T-helper 1 cell treated with Interleukin-12 subunit alpha and Interleukin-12 subunit beta and Interleukin-4 antibody, amounts not matched to agents 30 μg/mL and 1 μg/mL, for 36 hours (primary cell): ENCODE results near the gene ITGA7.

ENCODE experiments used
- H3K27ac Mint-ChIP-seq: one replicate; pipeline ENCODE4 v1.8.0; 2021; ENCODE audit warnings: mild to moderate bottlenecking, mixed read lengths
- H3K27me3 Mint-ChIP-seq: one replicate; pipeline ENCODE4 v1.8.0; 2021; ENCODE audit warnings: low read depth, mixed read lengths
- H3K36me3 Mint-ChIP-seq: one replicate; pipeline ENCODE4 v1.8.0; 2021; ENCODE audit warnings: low read depth, mixed read lengths
- H3K4me1 Mint-ChIP-seq: one replicate; pipeline ENCODE4 v1.8.0; 2021; ENCODE audit warnings: low read depth, mixed read lengths
- H3K4me3 Mint-ChIP-seq: one replicate; pipeline ENCODE4 v1.8.0; 2021; ENCODE audit warnings: mild to moderate bottlenecking, moderate library complexity, mixed read lengths
- H3K9me3 Mint-ChIP-seq: one replicate; pipeline ENCODE4 v1.8.0; 2021; ENCODE audit warnings: mixed read lengths

Gene ITGA7

DNA sequence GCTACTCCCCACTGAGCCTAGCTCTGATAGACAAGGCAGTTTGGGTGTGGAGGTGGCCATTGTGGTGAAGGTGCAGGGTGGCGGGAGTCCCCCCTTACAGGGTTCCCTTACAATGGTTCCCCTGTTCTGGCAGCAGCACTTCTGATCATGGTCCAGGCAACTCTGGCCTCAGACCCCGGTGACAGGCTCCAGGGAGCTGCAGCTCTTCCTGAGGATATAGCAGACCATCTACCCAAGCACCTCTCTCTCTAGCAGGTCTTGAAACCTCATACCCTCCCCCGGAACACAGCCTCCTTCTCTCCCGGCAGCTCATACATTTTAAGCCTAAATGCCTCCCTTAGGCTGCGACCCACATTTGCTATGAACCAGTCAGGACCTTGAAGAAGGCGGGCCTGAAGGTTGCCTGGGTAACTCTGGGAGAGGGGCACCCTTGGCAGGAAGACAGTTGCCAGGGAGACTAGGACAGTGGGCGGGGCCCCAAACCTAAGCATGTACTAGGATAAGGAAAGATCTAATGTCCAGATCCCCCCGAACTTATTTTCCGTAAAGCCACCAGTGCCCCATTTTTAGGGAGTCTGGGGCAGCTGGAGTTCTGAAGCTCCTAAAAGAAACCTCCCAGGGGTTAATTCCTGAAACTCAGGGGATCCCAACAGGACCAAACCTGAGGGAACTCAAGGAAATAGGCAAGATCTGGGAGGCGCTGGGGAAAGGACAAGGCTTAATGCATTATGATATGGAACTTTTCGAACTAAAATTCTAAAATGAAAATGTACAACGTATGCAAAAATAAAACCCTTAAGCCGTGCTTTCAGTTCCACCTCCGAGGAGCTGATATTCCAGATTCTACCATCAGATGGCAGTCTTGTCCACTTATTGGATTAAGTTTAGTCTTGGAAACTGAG lies 30.7 kb upstream of the ITGA7 start:
- Mint-ChIP-seq H3K27ac (peak overlapping the region; percentile 82), H3K9me3 (no peaks in the 10 kb centered on the region), H3K27me3 (no peaks in the 10 kb centered on the region), H3K4me1 (peaks cover 26% of the 10 kb centered on the region), H3K36me3 (no peaks in the 10 kb centered on the region), H3K4me3 (peak overlapping the region; percentile 82)

DNA sequence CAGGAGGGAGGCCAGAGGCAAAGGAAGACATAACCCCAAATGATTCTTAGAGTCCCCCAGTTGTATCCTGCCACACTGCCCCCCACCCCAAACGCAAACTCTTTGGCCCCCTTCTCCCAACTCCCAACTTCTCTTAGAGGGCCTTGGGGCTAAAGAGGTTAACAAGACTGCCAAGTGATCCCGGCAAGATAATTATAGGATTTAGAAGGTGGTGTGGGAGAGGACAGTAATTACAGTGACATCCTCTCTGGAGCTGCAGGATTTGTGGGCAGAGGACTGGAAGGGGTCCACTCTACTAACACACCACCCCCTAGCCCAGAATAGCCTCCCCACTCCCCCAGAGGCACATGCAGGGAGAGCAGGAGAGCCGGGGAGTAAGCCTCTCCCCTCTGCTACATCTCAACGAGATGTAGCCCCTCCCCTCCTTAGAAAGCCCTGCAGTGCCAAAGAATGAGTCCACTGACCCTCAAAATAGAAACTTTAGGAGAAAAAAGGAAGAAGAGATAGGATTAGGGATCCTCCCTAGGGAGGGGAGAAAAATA lies 29.9 kb upstream of the ITGA7 start:
- peaks cover 25% of the 10 kb centered on the region for H3K4me1 Mint-ChIP-seq
- no peaks in the 10 kb centered on the region for H3K27me3 Mint-ChIP-seq
- no peaks in the 10 kb centered on the region for H3K9me3 Mint-ChIP-seq
- no peaks in the 10 kb centered on the region for H3K36me3 Mint-ChIP-seq
- peak overlapping the region; percentile 82 for H3K27ac Mint-ChIP-seq
- H3K4me3 Mint-ChIP-seq: peak overlapping the region; percentile 82

DNA sequence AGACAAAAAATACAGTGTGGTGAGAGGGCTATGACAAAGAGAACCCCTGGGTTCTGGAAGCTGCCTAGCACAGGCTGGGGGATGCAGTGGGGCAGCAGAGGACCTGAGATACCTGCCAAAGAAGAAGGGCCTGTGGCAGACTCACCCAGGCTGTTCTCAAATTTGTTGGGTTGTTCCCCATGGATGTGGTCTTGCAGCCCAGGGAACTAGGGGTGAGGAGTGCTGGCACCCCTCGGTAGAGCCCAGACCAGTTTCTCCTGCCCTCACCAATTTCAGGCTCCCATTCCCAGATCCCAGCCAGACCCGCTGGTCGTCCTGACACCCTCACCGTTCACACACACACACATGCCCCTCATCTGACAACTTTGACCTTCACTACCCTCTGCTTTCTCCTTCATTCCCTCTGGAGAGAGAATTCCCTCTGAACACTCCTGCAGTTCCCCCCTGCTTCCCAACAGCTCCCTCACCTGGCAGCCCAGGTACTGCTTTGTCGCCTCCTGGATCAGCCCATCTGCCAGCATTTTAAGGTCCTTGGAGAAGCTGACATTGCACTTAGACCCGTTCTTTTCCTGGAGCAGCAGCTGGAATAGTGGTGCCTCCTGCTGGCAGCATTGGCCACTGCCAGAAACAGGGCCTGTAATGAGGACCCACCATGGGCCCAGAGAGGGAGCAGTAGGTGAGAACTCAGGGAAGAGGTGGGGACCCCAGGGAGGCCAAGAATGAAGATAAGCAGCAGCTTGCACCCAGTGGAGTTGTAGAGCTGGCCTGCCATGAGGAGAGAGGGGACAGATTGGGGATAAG lies 29.3 kb upstream of the ITGA7 start:
- peak overlapping the region; percentile 74 for H3K27ac Mint-ChIP-seq
- H3K4me1 Mint-ChIP-seq: peaks cover 20% of the 10 kb centered on the region
- no peaks in the 10 kb centered on the region for H3K27me3 Mint-ChIP-seq
- no peaks in the 10 kb centered on the region for H3K9me3 Mint-ChIP-seq
- H3K4me3 Mint-ChIP-seq: peak overlapping the region; percentile 82
- no peaks in the 10 kb centered on the region for H3K36me3 Mint-ChIP-seq

DNA sequence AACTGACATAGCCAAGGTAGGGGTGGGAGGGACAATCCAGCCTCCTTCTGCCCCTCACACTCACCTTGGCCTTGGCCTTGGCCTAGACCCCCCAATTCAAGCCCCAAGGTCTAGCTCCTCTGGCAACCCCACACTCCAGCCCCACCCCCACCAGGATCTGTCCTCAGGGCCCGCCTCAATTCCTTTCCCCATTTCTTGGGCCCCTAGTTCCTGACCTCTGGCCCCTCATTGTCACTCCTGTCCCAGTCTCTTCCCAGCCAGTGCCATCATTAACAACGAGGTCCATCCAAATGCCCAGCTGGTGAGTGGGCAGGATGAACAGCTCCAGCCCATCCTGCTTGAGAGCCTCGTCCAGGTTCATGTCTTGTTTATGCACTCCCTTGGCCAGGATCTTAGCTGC lies 28.4 kb upstream of the ITGA7 start:
- Mint-ChIP-seq H3K36me3 (no peaks in the 10 kb centered on the region), H3K27ac (no peak overlapping the region), H3K4me3 (no peak overlapping the region), H3K27me3 (no peaks in the 10 kb centered on the region), H3K4me1 (peaks cover 16% of the 10 kb centered on the region), H3K9me3 (no peaks in the 10 kb centered on the region)

DNA sequence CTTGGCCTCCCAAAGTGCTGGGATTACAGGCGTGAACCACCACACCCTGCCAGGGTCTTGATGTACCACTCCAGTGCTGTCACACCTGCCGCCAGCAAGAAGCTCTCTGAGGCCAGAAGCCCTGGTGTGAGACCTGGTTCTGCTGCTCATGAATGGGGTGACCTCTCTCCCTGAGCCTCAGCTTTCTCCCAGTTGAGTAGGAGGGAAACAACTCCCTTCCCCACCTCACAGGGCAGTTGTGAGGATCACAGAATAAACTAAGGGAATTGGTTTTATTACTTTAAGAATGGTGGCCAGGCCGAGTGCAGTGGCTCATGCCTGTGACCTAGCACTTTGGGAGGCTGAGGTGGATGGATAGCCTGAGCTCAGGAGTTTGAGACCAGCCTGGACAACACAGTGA lies 26.9 kb upstream of the ITGA7 start:
- Mint-ChIP-seq H3K27me3 (no peaks in the 10 kb centered on the region), H3K9me3 (no peaks in the 10 kb centered on the region), H3K4me1 (peaks cover 29% of the 10 kb centered on the region), H3K36me3 (no peaks in the 10 kb centered on the region), H3K27ac (no peak overlapping the region), H3K4me3 (no peak overlapping the region)

DNA sequence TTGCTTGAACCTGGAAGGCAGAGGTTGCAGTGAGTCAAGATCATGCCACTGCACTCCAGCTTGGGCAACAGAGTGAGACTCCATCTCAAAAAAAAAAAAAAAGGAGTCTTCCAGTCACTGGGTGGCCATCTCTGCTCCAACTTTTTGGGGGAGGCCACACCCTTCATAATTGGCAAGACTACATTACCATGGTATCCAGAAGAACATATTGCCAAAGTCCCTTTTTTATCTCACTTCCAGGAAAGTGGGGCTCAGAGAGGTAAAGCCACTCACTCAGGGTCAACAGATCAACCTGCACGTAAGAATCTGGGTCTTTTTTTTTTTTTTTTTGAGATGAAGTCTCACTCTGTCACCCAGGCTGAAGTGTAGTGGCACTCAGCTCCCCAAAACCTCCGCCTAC lies 26.2 kb upstream of the ITGA7 start:
- H3K27me3 Mint-ChIP-seq: no peaks in the 10 kb centered on the region
- no peak overlapping the region for H3K27ac Mint-ChIP-seq
- H3K4me3 Mint-ChIP-seq: no peak overlapping the region
- no peaks in the 10 kb centered on the region for H3K36me3 Mint-ChIP-seq
- H3K9me3 Mint-ChIP-seq: no peaks in the 10 kb centered on the region
- H3K4me1 Mint-ChIP-seq: peaks cover 29% of the 10 kb centered on the region

DNA sequence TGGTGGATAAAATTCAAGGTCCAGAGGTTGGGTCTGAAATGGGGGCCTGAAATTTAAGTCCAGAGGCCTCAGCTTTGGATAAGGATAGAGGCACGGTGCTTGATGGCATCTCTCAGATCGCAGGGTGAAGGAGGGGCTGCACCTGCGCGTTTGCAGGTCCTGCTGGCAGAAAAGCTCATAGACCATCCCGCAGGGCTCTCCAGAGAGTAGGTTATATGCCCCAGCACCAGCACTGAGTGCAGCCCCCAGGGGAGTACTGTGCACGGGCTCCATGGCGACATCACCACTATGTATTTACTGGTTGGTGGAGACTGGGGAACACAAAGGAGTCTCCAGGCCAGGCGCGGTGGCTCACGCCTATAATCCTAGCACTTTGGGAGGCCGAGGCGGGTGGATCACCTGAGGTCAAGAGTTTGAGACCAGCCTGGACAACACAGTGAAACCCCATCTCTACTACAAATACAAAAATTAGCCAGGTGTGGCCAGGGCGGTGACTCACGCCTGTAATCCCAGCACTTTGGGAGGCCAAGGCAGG lies 25.4 kb upstream of the ITGA7 start:
- Mint-ChIP-seq H3K4me3 (no peak overlapping the region), H3K4me1 (peaks cover 25% of the 10 kb centered on the region), H3K27me3 (no peaks in the 10 kb centered on the region), H3K36me3 (no peaks in the 10 kb centered on the region), H3K9me3 (no peaks in the 10 kb centered on the region), H3K27ac (no peak overlapping the region)

DNA sequence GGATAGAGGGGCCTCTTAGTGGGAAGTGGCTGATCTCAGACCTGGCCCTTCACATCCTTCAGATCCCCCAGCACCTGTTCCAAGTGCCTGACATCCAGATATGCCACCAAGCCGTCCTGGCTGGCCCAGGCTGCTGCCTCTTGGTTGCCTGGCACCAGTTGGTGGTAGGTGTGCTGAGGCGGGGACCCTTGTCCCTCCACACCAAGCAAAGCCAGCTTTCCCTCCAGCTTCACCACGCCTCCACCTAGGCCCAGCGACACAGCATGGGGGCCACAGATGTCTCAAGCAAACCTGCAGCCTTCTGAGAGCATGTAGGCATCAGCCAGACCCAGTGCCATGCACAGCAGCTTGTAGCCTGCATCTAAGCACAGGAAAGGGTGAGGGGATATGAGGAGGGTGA lies 24.6 kb upstream of the ITGA7 start:
- no peaks in the 10 kb centered on the region for H3K9me3 Mint-ChIP-seq
- no peaks in the 10 kb centered on the region for H3K27me3 Mint-ChIP-seq
- H3K4me3 Mint-ChIP-seq: no peak overlapping the region
- no peaks in the 10 kb centered on the region for H3K36me3 Mint-ChIP-seq
- peaks cover 21% of the 10 kb centered on the region for H3K4me1 Mint-ChIP-seq
- H3K27ac Mint-ChIP-seq: no peak overlapping the region

DNA sequence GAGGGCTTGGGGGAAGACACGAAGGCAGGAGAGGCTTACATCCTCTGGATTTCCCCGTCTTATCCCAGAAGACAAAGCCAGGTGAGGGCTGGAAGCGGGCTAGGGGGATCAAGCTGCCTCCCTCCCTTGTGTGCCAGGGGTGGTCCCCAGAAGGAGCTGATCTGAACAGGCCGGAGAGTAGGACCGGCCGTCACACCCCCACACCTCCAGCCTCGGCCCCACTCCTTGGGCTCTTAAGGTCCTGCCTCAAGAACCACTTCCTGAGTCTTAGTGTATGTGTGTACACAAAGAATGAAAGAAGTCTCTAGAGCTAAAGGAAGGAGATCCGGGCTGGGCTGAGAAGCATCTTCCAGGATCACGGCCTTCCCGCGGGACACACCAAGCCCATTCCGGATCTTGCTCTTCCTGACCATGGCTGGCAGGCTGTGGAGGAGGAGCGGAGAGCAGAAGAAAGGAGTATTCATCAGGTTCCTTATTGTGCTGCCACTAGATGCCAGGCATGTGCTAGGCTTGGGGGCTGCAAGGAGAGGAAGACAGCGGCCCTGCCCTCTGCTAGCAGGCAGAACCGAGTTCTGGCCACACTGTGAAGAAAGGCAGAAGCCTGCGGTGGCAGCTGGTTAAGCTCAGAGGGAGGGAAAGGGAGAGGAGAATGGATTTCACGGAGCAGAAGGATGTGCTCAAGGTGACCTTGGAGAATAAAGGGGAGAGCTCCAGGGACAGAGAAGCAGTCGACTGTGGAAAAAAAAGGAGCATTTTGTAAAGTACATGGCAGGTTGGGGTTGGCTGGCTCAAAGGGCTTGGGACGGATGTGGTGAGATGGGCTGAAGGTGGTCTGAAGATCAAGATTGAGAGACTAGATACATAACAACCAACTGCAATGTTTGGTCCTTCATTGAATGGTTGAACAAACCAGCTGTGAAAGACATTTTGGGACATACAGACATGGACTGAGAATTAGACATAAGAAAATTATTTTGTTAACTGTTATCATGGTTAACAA lies 22.4 kb upstream of the ITGA7 start:
- H3K36me3 Mint-ChIP-seq: peaks cover 3% of the 10 kb centered on the region

DNA sequence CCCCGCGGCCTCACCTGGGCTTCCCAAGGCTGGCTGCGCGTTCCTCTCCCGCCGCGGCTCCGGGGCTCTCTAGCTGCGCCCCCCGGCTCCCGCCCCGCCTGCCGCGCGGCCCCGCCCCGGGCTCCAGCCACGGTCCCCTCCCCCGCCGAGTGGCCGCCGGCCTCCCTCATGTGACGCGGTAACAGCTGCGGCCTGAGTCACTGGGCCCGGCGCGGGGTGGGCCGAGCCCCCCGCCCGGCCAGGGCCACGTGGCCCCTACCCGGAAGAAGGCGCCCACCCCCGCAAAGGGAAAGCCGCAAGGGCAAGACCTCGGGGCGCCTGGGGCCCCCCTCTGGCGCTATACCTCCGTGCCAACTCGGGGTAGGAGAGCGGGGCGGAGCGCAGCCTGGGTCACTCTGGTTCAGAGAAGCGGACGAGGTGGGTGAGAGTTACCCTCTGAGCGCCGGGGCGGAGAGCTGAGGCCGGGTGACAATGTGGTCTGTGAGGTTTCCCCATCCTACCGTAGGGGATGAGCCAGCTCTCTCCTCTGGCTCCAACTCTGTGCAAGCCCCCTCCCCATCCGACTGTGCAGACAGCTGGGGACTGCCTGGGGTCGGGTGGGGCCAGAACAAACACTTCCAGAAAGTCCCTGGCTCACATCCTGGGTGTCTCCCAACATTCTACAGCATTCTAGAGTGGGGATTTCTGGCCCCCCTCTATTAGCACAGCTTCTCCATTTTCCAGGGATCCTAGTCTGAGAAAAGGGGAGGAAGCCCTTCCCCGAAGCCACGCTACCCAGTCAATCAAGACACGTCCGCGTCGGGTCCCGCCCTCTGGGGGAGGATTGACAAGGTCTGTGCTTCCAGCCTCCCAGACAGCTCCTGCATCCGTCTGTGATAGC lies 21.5 kb upstream of the ITGA7 start, which contains the start of gene CD63:
TSS of gene CD63 (minus strand) at position 71 of the 880 bp plus-strand sequence. CDS start 668 bp downstream, outside the sequence.
- peak within 1 kb of the TSS; percentile 89 for H3K27ac Mint-ChIP-seq
- H3K4me1 Mint-ChIP-seq: peaks cover 30% of the 10 kb centered on the region
- peak within 1 kb of the TSS; percentile 83 for H3K4me3 Mint-ChIP-seq
- peaks cover 7% of the 10 kb centered on the region for H3K36me3 Mint-ChIP-seq
- no peaks in the 10 kb centered on the region for H3K9me3 Mint-ChIP-seq
- H3K27me3 Mint-ChIP-seq: no peaks in the 10 kb centered on the region

More for the DNA sequence above, 22.4 kb upstream of the ITGA7 start:
- H3K9me3 Mint-ChIP-seq: no peaks in the 10 kb centered on the region
- peak overlapping the region; percentile 89 for H3K27ac Mint-ChIP-seq
- H3K4me3 Mint-ChIP-seq: peak overlapping the region; percentile 83
- H3K27me3 Mint-ChIP-seq: no peaks in the 10 kb centered on the region
- H3K4me1 Mint-ChIP-seq: peaks cover 24% of the 10 kb centered on the region

DNA sequence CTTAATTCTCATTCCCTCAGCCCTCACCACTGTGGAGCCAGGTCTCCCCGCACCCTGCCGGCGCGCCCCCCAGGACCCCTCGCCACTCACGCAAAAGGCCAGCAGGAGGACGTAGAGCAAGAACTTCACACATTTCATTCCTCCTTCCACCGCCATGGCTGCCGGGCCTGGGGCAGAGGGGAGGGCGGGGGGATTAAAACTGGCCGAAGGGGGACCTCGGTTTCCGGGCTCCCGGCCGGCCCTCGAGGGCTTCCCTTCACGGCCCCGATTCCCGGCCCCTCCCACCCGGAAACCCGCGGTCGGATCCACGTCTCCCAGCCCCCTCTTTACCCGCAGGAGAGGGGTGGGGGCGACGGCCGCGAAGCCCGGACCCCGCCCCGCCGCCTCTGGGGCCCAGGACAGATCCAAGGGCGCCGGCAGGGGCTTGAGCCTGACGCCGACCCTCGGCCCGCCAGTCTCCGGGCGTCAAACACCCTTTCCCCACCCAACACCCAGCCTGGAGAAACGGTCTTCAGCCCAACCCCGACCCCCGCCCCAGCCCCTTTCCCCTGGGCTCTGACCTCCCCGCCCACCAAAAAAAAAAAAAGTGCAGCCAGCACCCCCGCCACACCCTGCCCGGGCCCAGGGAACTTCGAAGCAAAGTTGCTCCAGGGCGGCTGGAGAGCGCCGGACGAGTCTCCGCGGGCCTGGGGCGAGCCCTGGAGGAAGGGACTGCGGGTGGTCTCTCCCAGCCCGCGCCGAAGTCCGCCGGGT lies 20.7 kb upstream of the ITGA7 start:
- Mint-ChIP-seq H3K9me3 (no peaks in the 10 kb centered on the region), H3K27me3 (no peaks in the 10 kb centered on the region), H3K27ac (peak overlapping the region; percentile 45), H3K4me1 (peaks cover 30% of the 10 kb centered on the region), H3K36me3 (peaks cover 10% of the 10 kb centered on the region), H3K4me3 (peak overlapping the region; percentile 81)

DNA sequence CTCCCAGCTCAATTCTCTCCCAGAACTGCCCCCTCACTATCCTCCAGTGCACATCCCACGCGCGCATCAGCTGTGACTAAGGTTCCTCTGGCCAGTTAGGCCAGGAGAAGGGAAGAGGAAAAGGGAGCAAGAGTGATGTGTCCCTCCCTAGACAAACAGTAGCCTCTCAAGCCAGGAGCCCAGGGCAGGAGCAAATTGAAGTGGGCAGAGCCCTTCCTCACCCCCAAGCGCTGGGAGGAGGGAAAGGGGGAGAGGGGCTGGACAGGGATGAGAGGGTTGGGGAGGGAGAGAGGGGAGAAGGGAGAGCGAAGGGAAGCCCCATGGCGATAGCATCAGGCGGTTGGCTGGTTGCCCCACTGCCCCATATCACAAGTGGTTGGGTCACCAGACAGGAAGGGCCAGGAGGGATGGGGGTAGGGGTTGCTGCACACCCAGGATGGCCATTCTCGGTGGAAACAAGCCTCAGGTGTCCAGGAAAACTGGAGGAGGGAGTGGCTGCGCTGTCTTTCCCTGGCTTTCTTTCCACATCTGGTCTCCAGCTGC lies 20.0 kb upstream of the ITGA7 start:
- Mint-ChIP-seq H3K36me3 (peaks cover 10% of the 10 kb centered on the region), H3K4me1 (peaks cover 30% of the 10 kb centered on the region), H3K27me3 (no peaks in the 10 kb centered on the region), H3K9me3 (no peaks in the 10 kb centered on the region), H3K27ac (peak overlapping the region; percentile 76), H3K4me3 (peak overlapping the region; percentile 81)
